G401.6 (cell line): Measurements from ENCODE around the gene DMWD.

Experiments
- FAIRE-seq: peaks from 2 replicates; lab custom pipeline; 2012; peaks lifted over from hg19 to GRCh38; lab: Jason Lieb, UNC

The DMWD gene

GRCh38 chr19:45745606-45746005 lies 47.0 kb downstream of the DMWD start:
- FAIRE-seq: no peak

GRCh38 chr19:45742969-45743368 lies 49.7 kb downstream of the DMWD start:
- FAIRE-seq: no peak

GRCh38 chr19:45739498-45740439 lies 52.9 kb downstream of the DMWD start:
- FAIRE-seq: no peak

- FAIRE-seq: no peak
These were observed 59.4 kb downstream of the DMWD start, which contains the start of gene MEIOSIN for GRCh38 chr19:45733160-45733810. Gene MEIOSIN, plus strand, starts transcription at chr19:45733439. Its CDS starts 1,938 bp downstream, at chr19:45735377.
